GM12891 (cell line): ENCODE results near the gene ARAP2.

Source experiments
- PAX5 ChIP-seq: IDR thresholded peaks from 2 replicates; pipeline ENCODE4 v1.6.1; 2011; ENCODE audit warnings: low read length, moderate library complexity, mild to moderate bottlenecking; ENCODE audit not compliant: insufficient read depth, severe bottlenecking
- POLR2A ChIP-seq: IDR thresholded peaks from 2 replicates; pipeline ENCODE4 v1.6.1; 2011; ENCODE audit warnings: low read depth, low read length, control low read depth
- POLR2AphosphoS5 ChIP-seq: IDR thresholded peaks from 2 replicates; pipeline ENCODE4 v1.6.1; 2011; ENCODE audit warnings: low read depth, low read length, control low read depth
- POU2F2 ChIP-seq: IDR thresholded peaks from 2 replicates; pipeline ENCODE4 v1.6.1; 2011; ENCODE audit warnings: low read depth, mild to moderate bottlenecking, control low read depth, low read length, moderate library complexity
- SPI1 ChIP-seq: IDR thresholded peaks from 2 replicates; pipeline ENCODE4 v1.6.1; 2011; ENCODE audit warnings: low read depth, low read length, control low read depth
- TAF1 ChIP-seq: IDR thresholded peaks from 2 replicates; pipeline ENCODE4 v1.6.1; 2011; ENCODE audit warnings: low read depth, low read length, control low read depth

DNA sequence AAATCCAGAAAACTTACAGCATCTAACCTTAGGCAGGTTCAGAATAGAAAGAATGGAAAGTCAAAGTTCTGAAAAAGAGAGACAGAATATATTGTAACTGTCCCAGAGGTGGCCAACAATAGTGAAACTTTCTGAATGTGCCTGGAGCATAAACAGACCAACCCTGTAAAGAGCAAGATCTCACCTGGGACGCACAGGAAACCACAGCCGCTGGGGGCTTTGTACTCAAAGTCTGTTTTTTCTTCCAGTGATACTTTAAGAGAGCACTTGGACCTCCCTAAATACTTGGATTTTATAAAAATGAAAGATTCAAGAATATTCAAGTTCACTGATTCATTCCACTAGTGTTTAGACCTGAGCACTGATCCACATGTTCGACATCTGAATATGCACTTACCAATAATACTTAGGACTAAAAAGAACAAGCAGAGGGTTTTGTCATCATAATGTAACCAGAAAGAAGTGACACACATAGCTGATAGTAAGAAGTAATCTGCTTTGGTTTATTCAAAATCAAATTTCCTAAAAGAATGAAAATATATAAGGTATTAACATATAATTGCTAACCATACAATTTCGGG, 35.3 kb downstream of the ARAP2 start:
- TF ChIP-seq POLR2A: no peak
- no peak for TF ChIP-seq TAF1
- no peak for TF ChIP-seq POLR2AphosphoS5
- no peak for TF ChIP-seq SPI1
- no peak for TF ChIP-seq POU2F2
- no peak for TF ChIP-seq PAX5
